GM19240 (cell line): ENCODE measurements around the gene CPT1C.
"Not testable (repeated sequence)": the region's sequence is repeated elsewhere in the genome, so short reads cannot be mapped to it uniquely, and the experiment has no call there.

Experiments
- DNase-seq: peaks from one replicate; pipeline ENCODE4 v3.0.0; 2011; ENCODE audit warnings: low spot score; ENCODE audit not compliant: insufficient read length

CPT1C gene

GRCh38 chr19:49704888-49705642, 14.1 kb downstream of the CPT1C start:
- no peak for DNase-seq

DNA sequence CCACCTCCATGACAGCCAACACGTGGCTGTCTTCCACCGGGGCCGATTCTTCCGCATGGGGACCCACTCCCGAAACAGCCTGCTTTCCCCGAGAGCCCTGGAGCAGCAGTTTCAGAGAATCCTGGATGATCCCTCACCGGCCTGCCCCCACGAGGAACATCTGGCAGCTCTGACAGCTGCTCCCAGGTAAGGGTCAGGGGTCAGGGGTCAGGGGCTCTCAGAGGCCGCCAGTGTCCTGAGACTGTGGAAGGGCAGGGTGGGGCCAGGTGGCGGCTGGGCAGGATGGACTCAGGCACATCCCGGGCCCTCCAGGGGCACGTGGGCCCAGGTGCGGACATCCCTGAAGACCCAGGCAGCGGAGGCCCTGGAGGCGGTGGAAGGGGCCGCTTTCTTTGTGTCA, 15.0 kb downstream of the CPT1C start:
- no peak for DNase-seq

GRCh38 chr19:49710372-49710951, 19.5 kb downstream of the CPT1C start:
- DNase-seq: no peak

GRCh38 chr19:49712397-49712859, 21.5 kb downstream of the CPT1C start:
- DNase-seq: no peak

DNA sequence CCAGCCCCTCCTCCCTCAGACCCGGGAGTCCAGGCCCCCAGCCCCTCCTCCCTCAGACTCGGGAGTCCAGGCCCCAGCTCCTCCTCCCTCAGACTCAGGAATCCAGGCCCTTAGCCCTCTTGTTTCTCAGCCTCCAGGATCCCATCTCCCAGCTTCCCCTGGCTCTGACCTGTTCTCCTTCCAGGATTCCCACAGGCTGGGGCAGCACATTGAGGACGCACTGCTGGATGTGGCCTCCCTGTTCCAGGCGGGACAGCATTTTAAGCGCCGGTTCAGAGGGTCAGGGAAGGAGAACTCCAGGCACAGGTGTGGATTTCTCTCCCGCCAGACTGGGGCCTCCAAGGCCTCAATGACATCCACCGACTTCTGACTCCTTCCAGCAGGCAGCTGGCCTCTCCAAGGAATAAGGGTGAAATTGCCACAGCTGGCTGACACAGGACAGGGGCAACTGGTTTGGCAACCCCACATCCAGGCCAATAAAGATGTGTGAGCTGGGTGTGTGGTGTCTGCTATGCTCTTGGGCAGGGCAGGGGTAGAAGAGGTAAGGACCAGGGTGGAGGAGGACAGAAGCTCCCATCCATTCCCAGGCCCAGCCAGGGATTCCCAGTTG, 22.4 kb downstream of the CPT1C start:
- no peak for DNase-seq

DNA sequence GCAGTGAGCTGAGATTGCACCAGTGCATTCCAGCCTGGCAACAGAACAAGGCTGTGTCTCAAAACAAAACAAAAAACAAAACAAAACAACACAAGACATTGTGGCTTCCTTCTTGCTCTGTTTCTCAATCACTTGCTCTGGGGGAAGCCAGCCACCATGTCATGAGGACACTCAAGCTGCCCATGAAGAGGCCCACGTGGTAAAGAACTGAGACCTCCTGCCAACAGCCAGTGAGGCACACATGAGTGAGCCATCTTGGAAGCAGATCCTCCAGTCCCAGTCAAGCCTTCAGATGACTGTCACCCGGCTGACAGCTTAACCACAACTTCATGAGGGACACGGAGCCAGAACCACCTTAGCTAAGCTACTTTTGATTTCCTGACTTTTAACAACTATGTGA, 25.2 kb downstream of the CPT1C start:
- no peak for DNase-seq

DNA sequence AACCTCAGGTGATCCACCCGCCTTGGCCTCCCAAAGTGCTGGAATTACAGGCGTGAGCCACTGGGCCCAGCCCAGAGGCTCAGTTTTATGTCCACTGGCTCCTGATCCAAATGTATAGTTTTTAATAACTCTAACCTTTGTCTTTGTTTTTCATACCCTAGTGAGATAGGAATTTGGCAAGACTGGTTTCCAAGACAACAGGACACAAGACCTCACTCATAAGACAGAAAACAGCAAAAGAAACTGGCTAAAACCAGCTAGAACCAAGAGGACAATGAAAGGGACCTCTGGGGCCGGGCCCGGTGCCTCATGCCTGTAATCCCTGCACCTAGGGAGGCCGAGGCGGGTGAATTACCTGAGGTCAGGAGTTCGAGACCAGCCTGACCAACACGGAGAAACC, 27.6 kb downstream of the CPT1C start:
- DNase-seq: no peak

- DNase-seq: no peak
These were observed 28.1 kb downstream of the CPT1C start for GRCh38 chr19:49718991-49719390.

DNA sequence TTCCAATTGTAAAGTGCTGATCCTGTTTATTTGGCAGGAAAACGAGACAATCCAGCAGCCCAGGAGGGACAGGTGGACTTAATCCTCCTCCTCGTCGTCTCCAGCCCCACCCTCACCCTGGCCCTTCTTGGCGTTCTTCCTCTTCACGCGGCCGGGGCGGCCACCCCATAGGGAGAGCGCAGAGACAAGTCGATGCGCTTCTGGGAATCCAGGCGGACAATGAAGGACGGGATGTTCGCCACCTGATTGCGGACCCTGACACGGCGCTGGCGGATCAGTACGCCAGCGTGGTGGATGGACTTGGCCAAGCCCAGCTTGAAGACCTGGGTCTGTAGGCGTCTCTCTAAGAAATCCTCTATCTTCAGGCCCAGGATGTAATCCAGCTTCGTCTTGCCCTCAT, 28.5 kb downstream of the CPT1C start:
- DNase-seq: not testable (repeated sequence)

DNA sequence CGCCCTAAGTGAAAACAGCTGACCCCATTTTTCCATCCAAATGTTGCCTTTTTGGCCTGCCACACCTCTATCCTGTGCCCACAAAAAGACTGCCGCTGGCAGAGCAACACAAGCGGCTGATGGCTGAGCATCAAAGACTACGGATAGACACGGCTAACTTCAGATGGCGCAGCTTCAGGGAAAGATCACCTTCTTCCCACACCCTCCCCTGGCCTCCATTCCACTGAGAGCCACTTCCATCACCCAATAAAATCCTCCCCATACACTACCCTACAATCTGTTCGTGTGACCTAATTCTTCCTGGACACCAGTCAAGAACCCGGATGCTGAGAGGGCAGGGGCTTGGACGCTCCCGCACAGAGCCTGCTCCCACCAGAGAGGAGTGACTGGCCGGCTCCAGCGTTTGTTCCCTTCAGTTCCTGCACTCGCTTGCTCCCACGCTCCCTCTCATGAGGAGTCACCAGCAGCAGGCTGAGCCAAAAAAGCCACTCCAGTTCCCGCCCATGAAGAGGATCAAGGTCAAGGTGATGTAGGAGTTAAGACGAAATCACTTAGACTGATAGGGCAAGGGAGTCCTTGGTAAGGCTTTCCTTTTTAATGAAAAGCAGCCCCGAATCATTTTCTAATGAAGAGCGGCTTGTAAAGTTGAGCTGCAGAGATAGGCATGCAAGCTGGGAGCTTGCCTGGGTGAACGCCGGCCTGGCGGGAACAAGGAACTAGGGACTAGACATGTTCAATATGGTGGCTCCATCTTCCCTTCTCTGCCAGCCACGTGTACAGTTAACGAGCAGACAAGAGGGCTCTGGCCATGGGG, 36.5 kb downstream of the CPT1C start:
- no peak for DNase-seq

GRCh38 chr19:49730166-49730565, 39.2 kb downstream of the CPT1C start:
- DNase-seq: no peak

DNA sequence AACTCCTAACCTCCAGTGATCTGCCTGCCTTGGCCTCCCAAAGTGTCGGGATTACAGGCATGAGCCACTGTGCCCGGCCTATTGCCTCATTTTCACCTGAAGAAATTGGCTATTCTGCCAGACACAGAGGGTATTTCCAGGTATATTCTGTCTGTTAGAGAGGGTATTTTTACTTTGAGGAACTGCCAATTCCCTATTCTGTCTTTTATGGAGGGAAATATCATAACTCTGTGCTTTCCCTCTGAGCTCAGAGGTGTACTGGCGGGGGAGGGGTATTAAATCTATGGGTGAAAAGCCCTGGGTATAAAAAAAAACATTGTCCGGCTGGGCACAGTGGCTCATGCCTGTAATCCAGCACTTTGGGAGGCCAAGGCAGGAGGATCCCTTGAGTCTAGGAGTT, 47.4 kb downstream of the CPT1C start:
- DNase-seq: no peak

DNA sequence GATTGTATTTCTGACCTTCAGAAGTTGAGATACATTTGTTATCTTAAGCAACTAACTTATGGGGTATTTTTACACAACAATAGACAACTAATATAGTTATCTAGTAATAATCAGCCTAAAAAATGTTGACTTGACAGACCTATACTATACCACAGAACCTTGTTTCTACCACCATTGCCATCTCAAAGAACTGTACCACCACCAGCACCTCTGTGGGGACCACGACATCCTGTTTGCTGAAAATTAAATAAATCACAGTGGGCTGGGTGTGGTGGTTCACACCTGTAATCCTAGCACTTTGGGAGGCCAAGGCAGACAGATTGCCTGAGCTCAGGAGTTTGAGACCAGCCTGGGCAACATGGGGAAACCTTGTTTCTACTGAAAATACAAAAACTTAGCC, 48.2 kb downstream of the CPT1C start:
- no peak for DNase-seq

DNA sequence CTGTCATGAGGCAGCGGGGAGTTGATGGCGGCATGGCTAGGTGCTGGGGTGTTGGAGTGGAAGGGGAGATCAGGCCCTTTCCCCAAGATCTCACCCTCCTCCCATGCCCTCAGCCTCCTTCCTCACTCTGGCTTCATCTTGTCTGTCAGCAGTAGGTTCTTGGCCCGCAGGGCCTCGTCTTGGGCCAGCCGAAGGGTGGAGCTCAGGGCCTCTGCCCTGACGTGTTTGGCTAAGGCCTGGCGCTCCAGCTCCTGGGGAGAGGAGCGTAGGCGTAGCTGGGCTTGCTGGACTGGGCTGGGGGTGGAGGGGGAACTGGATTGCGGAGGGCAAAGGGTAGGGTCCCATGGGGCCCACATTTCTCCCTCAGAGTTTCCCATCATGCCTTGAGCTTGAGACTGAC, 49.0 kb downstream of the CPT1C start:
- DNase-seq: no peak

DNA sequence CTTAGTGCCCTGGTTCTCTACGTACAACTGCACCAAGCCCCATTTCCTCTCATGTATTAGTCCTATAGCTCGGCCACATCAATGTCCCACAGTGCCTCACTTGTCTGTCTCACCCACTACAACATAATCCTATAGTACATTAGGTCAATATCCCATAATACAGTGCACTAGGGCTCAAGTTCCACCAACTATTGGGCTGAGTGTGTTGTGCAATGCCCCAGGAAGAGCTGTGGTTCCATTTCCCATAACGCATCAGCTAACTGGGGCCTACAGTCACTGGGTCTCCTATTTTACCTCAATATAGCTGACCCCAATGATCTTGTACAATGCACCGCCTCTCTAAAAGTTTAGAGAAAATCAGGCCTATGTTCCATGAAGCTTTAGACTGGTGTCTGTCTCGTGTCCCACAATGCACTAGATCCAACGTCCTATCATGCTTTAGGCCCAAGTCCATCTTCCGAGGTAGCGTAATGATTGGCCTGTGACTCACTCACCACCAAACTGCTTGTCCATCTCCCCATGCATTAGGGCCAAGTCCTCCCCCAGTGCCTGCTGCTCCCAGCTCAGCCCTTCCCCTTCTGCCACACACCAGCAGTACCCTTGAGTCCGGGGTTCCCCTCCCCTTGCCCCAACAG, 50.4 kb downstream of the CPT1C start:
- DNase-seq: no peak

- no peak for DNase-seq
These were observed 54.0 kb downstream of the CPT1C start for GRCh38 chr19:49744946-49745381.

DNA sequence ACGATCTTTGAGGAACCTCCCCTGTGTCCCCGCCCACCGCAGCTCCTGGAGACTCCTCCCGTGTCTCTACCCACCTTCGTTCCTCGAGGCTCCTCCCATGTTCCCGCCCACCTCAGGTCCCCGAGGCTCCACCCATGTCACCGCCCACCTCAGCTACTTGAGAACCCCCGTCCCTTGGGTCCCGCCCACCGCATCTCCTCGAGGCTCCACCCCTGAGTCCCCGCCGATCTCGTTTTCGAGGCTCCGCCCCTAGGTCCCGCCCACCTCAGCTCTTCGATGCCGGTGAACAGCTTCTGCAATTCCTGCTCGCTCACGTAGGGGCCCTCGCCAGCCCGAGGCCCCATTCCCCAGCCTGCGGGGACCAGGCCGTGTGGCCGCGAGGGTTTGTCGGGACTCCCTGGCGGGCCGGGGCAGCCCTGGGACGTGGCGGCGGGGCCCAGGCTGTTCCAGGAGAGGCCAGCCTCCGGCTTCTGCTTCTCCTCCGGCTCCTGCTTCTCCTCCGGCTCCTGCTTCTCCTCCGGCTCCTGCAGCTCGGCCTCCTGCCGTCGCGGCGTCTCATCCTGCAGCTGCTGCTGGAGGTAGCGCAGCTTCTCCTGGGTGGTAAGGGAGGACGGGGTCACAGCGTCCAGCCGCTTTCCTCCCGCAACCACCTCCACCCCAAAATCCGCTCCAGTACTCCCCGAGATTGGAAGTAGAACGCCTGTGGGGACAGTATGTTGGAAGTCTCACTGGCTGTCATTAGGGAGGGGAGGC, 55.5 kb downstream of the CPT1C start:
- no peak for DNase-seq

DNA sequence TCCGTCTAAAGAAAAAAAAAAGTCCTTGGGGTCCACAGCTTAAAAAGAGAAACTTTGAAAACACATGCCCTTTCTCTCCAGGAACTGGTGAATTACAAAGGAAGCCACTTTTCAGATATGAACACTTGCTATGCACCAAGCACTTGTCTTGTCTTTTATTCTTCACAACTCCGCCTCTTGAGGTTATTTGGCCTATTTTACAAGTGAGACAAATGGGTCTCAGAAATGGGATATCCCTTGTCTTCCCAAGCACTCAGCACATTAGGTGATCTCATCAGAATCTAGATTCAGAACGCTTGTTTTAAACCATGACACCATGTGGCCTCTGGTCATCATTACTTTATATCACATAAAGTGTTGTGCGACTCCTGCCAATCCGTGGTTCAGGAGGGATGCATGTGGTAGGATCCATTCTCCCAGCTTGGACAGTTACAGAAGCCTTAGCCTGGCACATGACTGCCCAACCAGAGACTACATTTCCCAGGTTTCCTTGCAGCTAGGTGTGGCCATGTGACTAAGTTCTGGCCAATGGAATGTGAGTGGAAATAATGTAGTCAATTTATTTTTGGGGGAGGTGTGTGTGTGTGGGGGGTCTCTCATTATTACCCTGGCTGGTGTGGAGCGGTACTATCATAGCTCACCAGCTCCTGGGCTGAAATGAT, 58.3 kb downstream of the CPT1C start:
- no peak for DNase-seq

GRCh38 chr19:49749771-49750170, 58.9 kb downstream of the CPT1C start:
- no peak for DNase-seq

DNA sequence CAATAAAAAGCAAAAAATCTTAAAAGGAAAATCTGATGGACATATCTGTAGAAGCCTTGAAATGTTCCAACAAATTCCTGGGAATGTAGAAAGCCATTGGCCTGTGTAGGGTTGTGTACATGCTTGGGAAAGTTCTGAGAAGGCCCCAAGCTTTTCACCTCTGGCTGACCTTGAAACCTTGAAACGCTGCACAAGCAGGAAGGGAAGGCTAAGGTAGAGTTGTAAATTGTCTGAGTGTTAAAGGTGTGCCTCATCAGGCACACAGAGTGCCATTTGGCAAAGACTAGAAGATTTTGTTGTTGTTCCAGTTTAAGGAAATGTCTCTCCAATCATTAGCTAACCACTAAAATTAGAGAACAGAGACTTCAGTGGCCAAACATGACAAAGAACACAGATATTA, 61.8 kb downstream of the CPT1C start:
- DNase-seq: no peak
